ENCODE measurements around the gene UBQLN2. TPM values are rescaled to one million over a fixed set of nuclear protein-coding genes. Genes with fewer than 3 reads are reported as not detected.

The UBQLN2 gene
- total and polyA plus RNA-seq, 2 experiments from 2014 or later, result 11.9 to 40.6 TPM

- H3K27me3 ChIP-seq (replicated peaks; ENCODE audit: insufficient read depth), result no peaks in the 10 kb centered on the region
- WGBS, 2 experiments (ENCODE audit: low coverage in 1 of 2, low lambda C conversion rate in 2 of 2, missing lambda C conversion rate in 2 of 2), result 47 to 63% methylated on average over 1 of the region's 1 CpG
- H4K20me1 ChIP-seq (ENCODE audit: insufficient read depth), result no peaks in the 10 kb centered on the region
- H3K9me2 ChIP-seq (ENCODE audit: insufficient read depth), result no peaks in the 10 kb centered on the region
- H3K4me3 ChIP-seq, result no peak overlapping the region
- H3K27ac ChIP-seq, result no peak overlapping the region
- no peaks in the 10 kb centered on the region for H3F3A ChIP-seq (ENCODE audit: insufficient read depth)
- no peaks in the 10 kb centered on the region for H3K36me3 ChIP-seq (ENCODE audit: low read depth)
- no peaks in the 10 kb centered on the region for H3K79me2 ChIP-seq (ENCODE audit: insufficient read depth)
- no peak overlapping the region for H3K4me2 ChIP-seq (ENCODE audit: unreplicated experiment)
- H3K4me1 ChIP-seq (ENCODE audit: insufficient read depth), result no peaks in the 10 kb centered on the region
- no peaks in the 10 kb centered on the region for H3K9me3 ChIP-seq (ENCODE audit: low read depth)
- H2AFZ ChIP-seq, result no peak overlapping the region
- TF ChIP-seq EZH2 (IDR thresholded peaks at IDR 0.05; ENCODE audit: insufficient read depth, poor library complexity, severe bottlenecking) (no peak), EZH2phosphoT487 (IDR thresholded peaks at IDR 0.05; ENCODE audit: insufficient read depth, low read depth) (no peak)
- in situ Hi-C loops (cut with MboI), result no loop called here
- H3K9ac ChIP-seq, result no peak overlapping the region
- no peak for DNase-seq
Observed at GRCh38 chrX:56550667-56551066, 12.8 kb upstream of the UBQLN2 start.

GRCh38 chrX:56554870-56555269, 8.6 kb upstream of the UBQLN2 start:
- Histone ChIP-seq H3K36me3 (ENCODE audit: low read depth) (no peaks in the 10 kb centered on the region), H3K4me3 (no peak overlapping the region), H3K27me3 (replicated peaks; ENCODE audit: insufficient read depth) (no peaks in the 10 kb centered on the region), H3K9me2 (ENCODE audit: insufficient read depth) (no peaks in the 10 kb centered on the region), H3F3A (ENCODE audit: insufficient read depth) (no peaks in the 10 kb centered on the region), H4K20me1 (ENCODE audit: insufficient read depth) (no peaks in the 10 kb centered on the region), H3K4me2 (ENCODE audit: unreplicated experiment) (no peak overlapping the region), H2AFZ (no peak overlapping the region), H3K9ac (no peak overlapping the region), H3K9me3 (ENCODE audit: low read depth) (no peaks in the 10 kb centered on the region), H3K4me1 (ENCODE audit: insufficient read depth) (no peaks in the 10 kb centered on the region), H3K27ac (no peak overlapping the region), H3K79me2 (ENCODE audit: insufficient read depth) (no peaks in the 10 kb centered on the region)
- no peak for DNase-seq
- WGBS, 2 experiments (ENCODE audit: low coverage in 1 of 2, low lambda C conversion rate in 2 of 2, missing lambda C conversion rate in 2 of 2), result 95 to 96% methylated on average over 4 of the region's 4 CpGs
- in situ Hi-C loops (cut with MboI), result no loop called here
- TF ChIP-seq EZH2phosphoT487 (IDR thresholded peaks at IDR 0.05; ENCODE audit: insufficient read depth, low read depth) (no peak), EZH2 (IDR thresholded peaks at IDR 0.05; ENCODE audit: insufficient read depth, poor library complexity, severe bottlenecking) (no peak)

GRCh38 chrX:56557376-56557929, 6.0 kb upstream of the UBQLN2 start:
- H3F3A ChIP-seq (ENCODE audit: insufficient read depth), result no peaks in the 10 kb centered on the region
- in situ Hi-C loops (cut with MboI), result no loop called here

DNA sequence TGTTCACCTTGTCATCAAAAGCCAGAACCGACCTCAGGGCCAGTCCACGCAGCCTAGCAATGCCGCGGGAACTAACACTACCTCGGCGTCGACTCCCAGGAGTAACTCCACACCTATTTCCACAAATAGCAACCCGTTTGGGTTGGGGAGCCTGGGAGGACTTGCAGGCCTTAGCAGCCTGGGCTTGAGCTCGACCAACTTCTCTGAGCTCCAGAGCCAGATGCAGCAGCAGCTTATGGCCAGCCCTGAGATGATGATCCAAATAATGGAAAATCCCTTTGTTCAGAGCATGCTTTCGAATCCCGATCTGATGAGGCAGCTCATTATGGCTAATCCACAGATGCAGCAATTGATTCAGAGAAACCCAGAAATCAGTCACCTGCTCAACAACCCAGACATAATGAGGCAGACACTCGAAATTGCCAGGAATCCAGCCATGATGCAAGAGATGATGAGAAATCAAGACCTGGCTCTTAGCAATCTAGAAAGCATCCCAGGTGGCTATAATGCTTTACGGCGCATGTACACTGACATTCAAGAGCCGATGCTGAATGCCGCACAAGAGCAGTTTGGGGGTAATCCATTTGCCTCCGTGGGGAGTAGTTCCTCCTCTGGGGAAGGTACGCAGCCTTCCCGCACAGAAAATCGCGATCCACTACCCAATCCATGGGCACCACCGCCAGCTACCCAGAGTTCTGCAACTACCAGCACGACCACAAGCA, 898 bp downstream of the UBQLN2 start:
- Histone ChIP-seq H2AFZ (peak overlapping the region; percentile 97), H3K27me3 (replicated peaks; ENCODE audit: insufficient read depth) (no peaks in the 10 kb centered on the region), H3F3A (ENCODE audit: insufficient read depth) (peaks cover 7% of the 10 kb centered on the region; the same call in 1 of the 2 replicates), H3K4me3 (peak overlapping the region; percentile 97), H3K36me3 (ENCODE audit: low read depth) (no peaks in the 10 kb centered on the region), H3K79me2 (ENCODE audit: insufficient read depth) (peaks cover 57% of the 10 kb centered on the region), H3K9ac (peak overlapping the region; percentile 100), H3K4me2 (ENCODE audit: unreplicated experiment) (peak overlapping the region; percentile 77), H3K9me3 (ENCODE audit: low read depth) (no peaks in the 10 kb centered on the region), H3K27ac (peak overlapping the region; percentile 99), H4K20me1 (ENCODE audit: insufficient read depth) (no peaks in the 10 kb centered on the region; the same call in 1 of the 2 replicates), H3K4me1 (ENCODE audit: insufficient read depth) (peaks cover 27% of the 10 kb centered on the region), H3K9me2 (ENCODE audit: insufficient read depth) (no peaks in the 10 kb centered on the region)
- DNase-seq, result peak; percentile 60
- in situ Hi-C loops (cut with MboI), result no loop called here
- no peak for TF ChIP-seq EZH2 (IDR thresholded peaks at IDR 0.05; ENCODE audit: insufficient read depth, poor library complexity, severe bottlenecking)
- no peak for TF ChIP-seq EZH2phosphoT487 (IDR thresholded peaks at IDR 0.05; ENCODE audit: insufficient read depth, low read depth)
- WGBS, 2 experiments (ENCODE audit: low coverage in 1 of 2, low lambda C conversion rate in 2 of 2, missing lambda C conversion rate in 2 of 2), result 0 to 1% methylated on average over 15 to 21 of the region's 23 CpGs

More at GRCh38 chrX:56557376-56557929, 6.0 kb upstream of the UBQLN2 start:
- TF ChIP-seq EZH2phosphoT487 (IDR thresholded peaks at IDR 0.05; ENCODE audit: insufficient read depth, low read depth), result no peak
- TF ChIP-seq EZH2 (IDR thresholded peaks at IDR 0.05; ENCODE audit: insufficient read depth, poor library complexity, severe bottlenecking), result no peak
- no peak for DNase-seq
- no peak overlapping the region for H3K9ac ChIP-seq
- H3K9me2 ChIP-seq (ENCODE audit: insufficient read depth), result no peaks in the 10 kb centered on the region
- no peaks in the 10 kb centered on the region for H4K20me1 ChIP-seq (ENCODE audit: insufficient read depth)
- H3K27ac ChIP-seq, result no peak overlapping the region
- no peak overlapping the region for H3K4me3 ChIP-seq
- WGBS, 2 experiments (ENCODE audit: low coverage in 1 of 2, low lambda C conversion rate in 2 of 2, missing lambda C conversion rate in 2 of 2), result 93 to 96% methylated on average over 2 of the region's 2 CpGs
- H2AFZ ChIP-seq, result no peak overlapping the region
- H3K36me3 ChIP-seq (ENCODE audit: low read depth), result no peaks in the 10 kb centered on the region
- no peaks in the 10 kb centered on the region for H3K9me3 ChIP-seq (ENCODE audit: low read depth)
- H3K27me3 ChIP-seq (replicated peaks; ENCODE audit: insufficient read depth), result no peaks in the 10 kb centered on the region
- no peak overlapping the region for H3K4me2 ChIP-seq (ENCODE audit: unreplicated experiment)
- H3K4me1 ChIP-seq (ENCODE audit: insufficient read depth), result peaks cover 4% of the 10 kb centered on the region; the same call in 1 of the 2 replicates
- no peaks in the 10 kb centered on the region for H3K79me2 ChIP-seq (ENCODE audit: insufficient read depth)
